ENCODE results near the gene IL11RA.

DNA sequence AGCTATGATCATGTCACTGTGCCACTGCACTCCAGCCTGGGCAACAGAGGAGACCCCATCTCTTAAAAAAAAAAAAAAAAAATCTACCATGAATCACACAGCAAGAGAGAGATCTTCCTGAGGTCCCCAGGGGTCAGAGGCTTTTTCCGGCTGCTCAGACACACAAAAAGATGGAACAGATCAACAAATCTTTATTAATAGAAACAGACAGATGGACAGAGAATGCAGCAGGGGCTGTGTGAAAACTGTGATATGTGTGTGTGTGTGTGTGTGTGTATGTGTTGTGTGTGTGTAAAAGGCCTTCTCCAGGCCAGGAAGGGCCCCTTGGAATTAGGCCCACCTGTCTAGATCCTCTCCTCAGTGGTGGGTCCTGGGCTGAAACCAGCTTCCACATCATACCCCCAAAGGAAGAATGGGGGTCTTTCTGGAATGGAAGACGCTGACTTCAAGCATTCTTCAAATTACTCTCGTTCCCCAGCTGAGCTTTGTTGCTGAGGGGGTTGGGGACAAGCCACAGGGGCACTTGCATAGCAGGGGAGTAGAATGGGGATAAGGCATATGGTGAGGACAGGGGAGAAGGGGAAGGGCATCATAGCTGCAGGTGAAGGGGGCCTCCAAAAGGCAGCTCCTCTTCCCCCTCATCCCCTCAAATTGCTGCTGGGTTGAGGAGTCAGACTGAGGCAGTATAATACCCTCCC, 17.3 kb upstream of the IL11RA start:
- no peak for TF ChIP-seq EZH2phosphoT487 (IDR thresholded peaks at IDR 0.05; ENCODE audit: insufficient read depth, low read depth)
- TF ChIP-seq EZH2 (IDR thresholded peaks at IDR 0.05; ENCODE audit: insufficient read depth, poor library complexity, severe bottlenecking), result no peak
